Loucy (cell line): ENCODE measurements around the gene MYBPC2.

Experiments used
- H2AFZ ChIP-seq: fragments of 200-600 bp; sonication (generic); 2 replicates; pipeline ENCODE4 v1.6.0; 2016; ENCODE audit warnings: antibody characterized with exemption, mild to moderate bottlenecking, low read length, moderate library complexity
- H3F3A ChIP-seq: fragments of 200-600 bp; 2 replicates; pipeline ENCODE4 v1.6.0; 2016; ENCODE audit warnings: antibody characterized with exemption, low read depth, mild to moderate bottlenecking
- H3K27me3 ChIP-seq: fragments of 200-600 bp; sonication (generic); 2 replicates; pipeline ENCODE4 v1.6.1; 2014; ENCODE audit warnings: low read length, mild to moderate bottlenecking; ENCODE audit not compliant: insufficient read depth, poor library complexity, severe bottlenecking
- H3K36me3 ChIP-seq: fragments of 200-600 bp; sonication (generic); 2 replicates; pipeline ENCODE4 v1.6.1; 2016; ENCODE audit warnings: low read length; ENCODE audit not compliant: insufficient read depth
- H3K4me1 ChIP-seq: fragments of 200-600 bp; sonication (generic); 2 replicates; pipeline ENCODE4 v1.5.1; 2014; ENCODE audit warnings: low read length, mild to moderate bottlenecking; ENCODE audit not compliant: insufficient read depth, poor library complexity, severe bottlenecking
- H3K4me2 ChIP-seq: fragments of 200-600 bp; sonication (generic); 2 replicates; pipeline ENCODE4 v1.6.0; 2014; ENCODE audit warnings: antibody characterized with exemption, low read length, low read depth, mild to moderate bottlenecking; ENCODE audit not compliant: poor library complexity, severe bottlenecking
- H3K4me3 ChIP-seq: fragments of 200-600 bp; sonication (generic); 2 replicates; pipeline ENCODE4 v1.5.1; 2014; ENCODE audit warnings: low read length, mild to moderate bottlenecking, mixed read lengths; ENCODE audit not compliant: poor library complexity, severe bottlenecking
- H3K79me2 ChIP-seq: fragments of 200-600 bp; sonication (generic); 2 replicates; pipeline ENCODE4 v1.6.1; 2014; ENCODE audit warnings: low read length; ENCODE audit not compliant: insufficient read depth
- H3K9ac ChIP-seq: fragments of 200-600 bp; sonication (generic); 2 replicates; pipeline ENCODE4 v1.6.0; 2014; ENCODE audit warnings: mild to moderate bottlenecking, low read depth, low read length, moderate library complexity; ENCODE audit not compliant: poor library complexity, severe bottlenecking
- H3K9me2 ChIP-seq: fragments of 200-600 bp; sonication (generic); replicated peaks from 2 replicates; pipeline ENCODE4 v1.6.1; 2016; ENCODE audit warnings: low read depth, low read length, mixed read lengths
- H3K9me3 ChIP-seq: fragments of 200-600 bp; sonication (generic); 2 replicates; pipeline ENCODE4 v1.6.1; 2014; ENCODE audit warnings: mild to moderate bottlenecking, antibody characterized with exemption, low read length, low read depth; ENCODE audit not compliant: insufficient read depth
- H4K20me1 ChIP-seq: fragments of 200-600 bp; sonication (generic); 2 replicates; pipeline ENCODE4 v1.6.0; 2014; ENCODE audit warnings: antibody characterized with exemption, low read length, mild to moderate bottlenecking; ENCODE audit not compliant: insufficient read depth, poor library complexity, severe bottlenecking
- EZH2phosphoT487 ChIP-seq: fragments of 200-600 bp; IDR thresholded peaks from 2 replicates; pipeline ENCODE4 v1.6.1; 2018; ENCODE audit warnings: antibody characterized with exemption, mild to moderate bottlenecking, moderate library complexity, borderline replicate concordance
- TF ChIP-seq, protein P1 (sequence below): fragments of 200-600 bp; sonication (generic); conservative IDR thresholded peaks from 2 replicates; pipeline ENCODE4 v1.5.1; 2014; ENCODE audit warnings: mild to moderate bottlenecking, antibody characterized with exemption, low read length

Gene MYBPC2

GRCh38 chr19:50479761-50480251, 47.1 kb downstream of the MYBPC2 start:
- H3K9ac ChIP-seq = no peak overlapping the region
- H3K36me3 ChIP-seq = no peaks in the 10 kb centered on the region
- no peak overlapping the region for H3K4me3 ChIP-seq
- no peak overlapping the region for H3K4me2 ChIP-seq
- no peaks in the 10 kb centered on the region for H3K4me1 ChIP-seq
- no peak overlapping the region for H2AFZ ChIP-seq
- H3K27me3 ChIP-seq = no peaks in the 10 kb centered on the region
- H4K20me1 ChIP-seq = no peaks in the 10 kb centered on the region
- no peaks in the 10 kb centered on the region for H3F3A ChIP-seq
- no peaks in the 10 kb centered on the region for H3K9me3 ChIP-seq
- H3K79me2 ChIP-seq = no peaks in the 10 kb centered on the region
- H3K9me2 ChIP-seq = no peaks in the 10 kb centered on the region
- TF ChIP-seq EZH2phosphoT487 = no peak
- TF ChIP-seq, protein P1, sequence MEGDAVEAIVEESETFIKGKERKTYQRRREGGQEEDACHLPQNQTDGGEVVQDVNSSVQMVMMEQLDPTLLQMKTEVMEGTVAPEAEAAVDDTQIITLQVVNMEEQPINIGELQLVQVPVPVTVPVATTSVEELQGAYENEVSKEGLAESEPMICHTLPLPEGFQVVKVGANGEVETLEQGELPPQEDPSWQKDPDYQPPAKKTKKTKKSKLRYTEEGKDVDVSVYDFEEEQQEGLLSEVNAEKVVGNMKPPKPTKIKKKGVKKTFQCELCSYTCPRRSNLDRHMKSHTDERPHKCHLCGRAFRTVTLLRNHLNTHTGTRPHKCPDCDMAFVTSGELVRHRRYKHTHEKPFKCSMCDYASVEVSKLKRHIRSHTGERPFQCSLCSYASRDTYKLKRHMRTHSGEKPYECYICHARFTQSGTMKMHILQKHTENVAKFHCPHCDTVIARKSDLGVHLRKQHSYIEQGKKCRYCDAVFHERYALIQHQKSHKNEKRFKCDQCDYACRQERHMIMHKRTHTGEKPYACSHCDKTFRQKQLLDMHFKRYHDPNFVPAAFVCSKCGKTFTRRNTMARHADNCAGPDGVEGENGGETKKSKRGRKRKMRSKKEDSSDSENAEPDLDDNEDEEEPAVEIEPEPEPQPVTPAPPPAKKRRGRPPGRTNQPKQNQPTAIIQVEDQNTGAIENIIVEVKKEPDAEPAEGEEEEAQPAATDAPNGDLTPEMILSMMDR = no peak

DNA sequence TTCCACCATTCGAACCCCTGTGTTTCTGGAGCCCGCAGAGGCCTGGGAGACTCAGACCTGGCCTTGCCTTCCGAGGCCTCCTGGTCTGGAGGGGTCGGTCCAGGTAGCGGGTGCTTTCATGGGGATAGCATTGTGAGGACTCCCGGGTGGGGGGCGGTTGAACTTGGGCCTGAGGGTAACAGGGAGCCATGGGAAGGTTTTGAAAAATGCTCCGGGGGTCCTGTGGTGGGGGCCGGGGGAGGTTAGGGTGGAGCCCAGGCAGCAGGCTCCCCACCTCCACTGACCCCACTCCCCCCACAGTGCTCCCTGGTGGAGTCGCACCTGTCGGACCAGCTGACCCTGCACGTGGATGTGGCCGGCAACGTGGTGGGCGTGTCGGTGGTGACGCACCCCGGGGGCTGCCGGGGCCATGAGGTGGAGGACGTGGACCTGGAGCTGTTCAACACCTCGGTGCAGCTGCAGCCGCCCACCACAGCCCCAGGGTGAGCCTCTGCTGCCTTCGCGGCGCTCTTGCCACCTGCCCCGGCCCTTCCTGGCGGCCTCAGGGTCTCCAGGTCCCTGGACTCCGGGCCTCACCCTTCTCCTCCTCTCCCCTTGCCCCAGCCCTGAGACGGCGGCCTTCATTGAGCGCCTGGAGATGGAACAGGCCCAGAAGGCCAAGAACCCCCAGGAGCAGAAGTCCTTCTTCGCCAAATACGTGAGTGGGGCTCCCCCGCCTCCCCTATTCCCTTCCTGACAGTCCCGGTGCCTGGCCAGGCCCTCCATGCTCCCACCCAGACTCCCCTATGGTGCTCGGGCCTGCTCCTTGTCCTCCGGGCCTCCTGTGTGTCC, 47.8 kb downstream of the MYBPC2 start:
- Histone ChIP-seq H3K4me3 (no peak overlapping the region), H3K79me2 (no peaks in the 10 kb centered on the region), H3F3A (no peaks in the 10 kb centered on the region), H3K4me2 (no peak overlapping the region), H3K27me3 (no peaks in the 10 kb centered on the region), H3K9me3 (no peaks in the 10 kb centered on the region), H3K9ac (no peak overlapping the region), H3K4me1 (no peaks in the 10 kb centered on the region), H4K20me1 (no peaks in the 10 kb centered on the region), H2AFZ (no peak overlapping the region), H3K36me3 (no peaks in the 10 kb centered on the region), H3K9me2 (no peaks in the 10 kb centered on the region)
- TF ChIP-seq, protein P1 = no peak
- TF ChIP-seq EZH2phosphoT487 = no peak

GRCh38 chr19:50481351-50482149, 48.9 kb downstream of the MYBPC2 start:
- no peaks in the 10 kb centered on the region for H3F3A ChIP-seq
- no peak overlapping the region for H3K4me2 ChIP-seq
- no peaks in the 10 kb centered on the region for H4K20me1 ChIP-seq
- no peak overlapping the region for H2AFZ ChIP-seq
- no peaks in the 10 kb centered on the region for H3K79me2 ChIP-seq
- no peak overlapping the region for H3K4me3 ChIP-seq
- no peak overlapping the region for H3K9ac ChIP-seq
- H3K27me3 ChIP-seq = no peaks in the 10 kb centered on the region
- no peaks in the 10 kb centered on the region for H3K4me1 ChIP-seq
- H3K9me3 ChIP-seq = no peaks in the 10 kb centered on the region
- no peaks in the 10 kb centered on the region for H3K9me2 ChIP-seq
- H3K36me3 ChIP-seq = no peaks in the 10 kb centered on the region
- TF ChIP-seq, protein P1 = no peak
- TF ChIP-seq EZH2phosphoT487 = no peak
